ENCODE data around the gene LIN7B.
A peak's percentile ranks its signal among the peaks of the same experiment; 100 is the strongest.

- TF ChIP-seq POLR2AphosphoS5 (IDR thresholded peaks at IDR 0.05; ENCODE audit: borderline replicate concordance, low read depth, low read length) (peak; percentile 77), EZH2 (IDR thresholded peaks at IDR 0.05) (no peak), FOXP2 (optimal IDR thresholded peaks at IDR 0.05; ENCODE audit: control extremely low read depth, extremely low read length, insufficient read depth) (no peak)
These were observed 34.8 kb downstream of the LIN7B start for GRCh38 chr19:49148784-49149651.
